HepG2 (cell line): ENCODE results near the gene CHMP1A. TPM values are rescaled to one million over a fixed set of nuclear protein-coding genes. Genes with fewer than 3 reads are reported as not detected.

ENCODE experiments used
- ATAC-seq: fragments of 200-7000 bp; cut with Tn5 transposase; 3 replicates; pipeline ENCODE4 v1.9.1; 2020; ENCODE audit warnings: mild to moderate bottlenecking, moderate library complexity
- BruUV-seq: library from RNA; stranded (reverse); fragments of 400-500 nt; replicated peaks from 2 replicates; lab custom pipeline; 2021; lab: Mats Ljungman, UMichigan
- CTCF ChIA-PET: fragments of 300-600 bp; formaldehyde crosslinking; extraction: SDS; loops from one replicate; lab custom pipeline; 2021; ENCODE audit warnings: low total read pairs, inconsistent platforms, low intra/inter-chr PET ratio; lab: Yijun Ruan, JAX
- POLR2A ChIA-PET: fragments of 350-600 bp; sonication (Branson Sonifier 250); formaldehyde crosslinking; loops from one replicate; lab custom pipeline; 2020; ENCODE audit warnings: antibody characterized with exemption, inconsistent platforms; lab: Yijun Ruan, JAX
- DNase-seq: peaks from one replicate; pipeline ENCODE4 v3.0.0-alpha.2; 2015; ENCODE audit warnings: low spot score
- FAIRE-seq: peaks from 3 replicates; lab custom pipeline; 2011; peaks lifted over from hg19 to GRCh38; lab: Jason Lieb, UNC
- H2AFZ ChIP-seq: one replicate; pipeline ENCODE4 v1.6.1; 2011; ENCODE audit warnings: low read length, inconsistent platforms
- H3K27ac ChIP-seq: fragments of 300-600 bp; 3 replicates; pipeline ENCODE4 v1.8.0; 2011; ENCODE audit warnings: mixed run types, mild to moderate bottlenecking, mixed read lengths, low read length, inconsistent platforms; ENCODE audit not compliant: insufficient read depth; ENCODE audit errors: extremely low read length
- H3K27me3 ChIP-seq, 2 experiments: fragments of 200-600 bp in 1 of 2; 2 replicates in 1 of 2; 3 replicates in 1 of 2; pipeline versions ENCODE4 v1.6.0 to v1.8.0; 2011; ENCODE audit warnings: low read length in 2 of 2, mild to moderate bottlenecking in 2 of 2, moderate library complexity in 2 of 2, inconsistent platforms in 1 of 2; ENCODE audit not compliant: insufficient read depth in 2 of 2, control insufficient read depth in 1 of 2
- H3K36me3 ChIP-seq, 2 experiments: fragments of 200-600 bp in 1 of 2; replicated peaks in 1 of 2; 2 replicates in 1 of 2; 3 replicates in 1 of 2; pipeline versions ENCODE4 v1.5.1 to v1.8.0; 2011; ENCODE audit warnings: low read length in 2 of 2, inconsistent platforms in 1 of 2; ENCODE audit not compliant: insufficient read depth in 2 of 2, control insufficient read depth in 1 of 2
- H3K4me1 ChIP-seq: 2 replicates; pipeline ENCODE4 v1.5.1; 2012; ENCODE audit warnings: low read length, inconsistent platforms; ENCODE audit not compliant: insufficient read depth
- H3K4me2 ChIP-seq: 2 replicates; pipeline ENCODE4 v1.6.0; 2011; ENCODE audit warnings: low read depth, low read length, inconsistent platforms
- H3K4me3 ChIP-seq, 3 experiments: fragments of 200-600 bp in 1 of 3; sonication (generic), shearing (Covaris generic) in 1 of 3; replicated peaks in 1 of 3; 2 replicates each; pipeline ENCODE4 v1.5.1; 2011 to 2016; ENCODE audit warnings: low read length in 3 of 3, inconsistent platforms in 2 of 3, low read depth in 2 of 3, mild to moderate bottlenecking in 2 of 3, control low read depth in 1 of 3, mixed read lengths in 1 of 3; ENCODE audit not compliant: insufficient read depth in 1 of 3
- H3K79me2 ChIP-seq: one replicate; pipeline ENCODE4 v1.6.1; 2011; ENCODE audit warnings: low read length, inconsistent platforms; ENCODE audit not compliant: insufficient read depth
- H3K9ac ChIP-seq: 2 replicates; pipeline ENCODE4 v1.6.0; 2011; ENCODE audit warnings: mild to moderate bottlenecking, low read depth, low read length, inconsistent platforms; ENCODE audit not compliant: insufficient read depth
- H3K9me3 ChIP-seq: 2 replicates; pipeline ENCODE4 v1.5.1; 2012; ENCODE audit warnings: mild to moderate bottlenecking, low read length
- H4K20me1 ChIP-seq: 2 replicates; pipeline ENCODE4 v1.6.0; 2011; ENCODE audit warnings: inconsistent platforms, mild to moderate bottlenecking, low read length, moderate library complexity; ENCODE audit not compliant: insufficient read depth
- EP300 ChIP-seq, 3 experiments: sonication (generic) in 1 of 3; formaldehyde crosslinking in 1 of 3; IDR thresholded peaks; 2 replicates each; pipeline versions ENCODE4 v1.5.1 to v1.6.1; 2011 to 2020; ENCODE audit warnings: low read depth in 2 of 3, low read length in 2 of 3, borderline replicate concordance in 1 of 3, improper control_type of control experiment in 1 of 3, mild to moderate bottlenecking in 1 of 3, missing genetic modification reagents in 1 of 3, moderate library complexity in 1 of 3
- ESRRA ChIP-seq: sonication (generic); formaldehyde crosslinking; IDR thresholded peaks from 2 replicates; pipeline ENCODE4 v1.5.1; 2020; ENCODE audit warnings: mild to moderate bottlenecking, low read depth, missing genetic modification reagents
- HNRNPUL1 ChIP-seq: fragments of 200-400 bp; formaldehyde crosslinking; IDR thresholded peaks from 2 replicates; pipeline ENCODE4 v1.6.1; 2017; ENCODE audit warnings: low read depth, mild to moderate bottlenecking, low read length, moderate library complexity
- PAX8 ChIP-seq: sonication (generic); formaldehyde crosslinking; IDR thresholded peaks from 2 replicates; pipeline ENCODE4 v1.8.0; 2022; ENCODE audit warnings: mild to moderate bottlenecking, missing genetic modification reagents, borderline replicate concordance
- PHF5A ChIP-seq: IDR thresholded peaks from one replicate; pipeline ENCODE4 v1.6.1; 2018; ENCODE audit warnings: low read depth, missing genetic modification reagents; ENCODE audit not compliant: unreplicated experiment
- PTBP1 ChIP-seq: fragments of 200-400 bp; formaldehyde crosslinking; IDR thresholded peaks from 2 replicates; pipeline ENCODE4 v1.6.1; 2018; ENCODE audit warnings: low read length, low read depth; ENCODE audit not compliant: poor library complexity, severe bottlenecking
- SRF ChIP-seq: IDR thresholded peaks from 2 replicates; pipeline ENCODE4 v1.6.1; 2011; ENCODE audit warnings: mild to moderate bottlenecking, low read depth, low read length, moderate library complexity
- TOE1 ChIP-seq: sonication (generic); formaldehyde crosslinking; IDR thresholded peaks from 2 replicates; pipeline ENCODE4 v1.4.0; 2020; ENCODE audit warnings: mild to moderate bottlenecking, missing genetic modification reagents
- ZNF343 ChIP-seq: sonication (generic); formaldehyde crosslinking; IDR thresholded peaks from 2 replicates; pipeline ENCODE4 v1.4.0; 2020; ENCODE audit warnings: mild to moderate bottlenecking, missing genetic modification reagents
- ZNF768 ChIP-seq: sonication (generic); formaldehyde crosslinking; IDR thresholded peaks from 2 replicates; pipeline ENCODE4 v1.4.0; 2020; ENCODE audit warnings: missing genetic modification reagents
- WGBS: methylation state at CpG from one replicate; pipeline ENCODE4 v1.1.6; 2017; ENCODE audit warnings: low lambda C conversion rate; 5-methylcytosine and 5-hydroxymethylcytosine counted together
- in situ Hi-C: cut with HindIII; loops from 2 replicates; pipeline ENCODE4 v1.10.0; 2017; ENCODE audit warnings: low pct_unique_long_range_greater_than_20kb; ENCODE audit not compliant: extremely low pct_ligation_motif_present
- intact Hi-C: fragments of 100-400 bp; cut with micrococcal nuclease; formaldehyde crosslinking; loops from one replicate; pipeline ENCODE4 v1.10.0; 2022; ENCODE audit not compliant: unreplicated experiment
- polyA plus RNA-seq, 8 experiments: library from polyadenylated mRNA; depleted of rRNA in 3 of 8; stranded (reverse) in 7 of 8; unstranded in 1 of 8; fragments of >200 nt; fragmentation: Illumina TruSeq in 4 of 8; extraction: Trizol in 4 of 8; gene quantifications; 2 replicates each; pipeline versions ENCODE4 v1.2.1 to v1.2.3, GENCODE V29; 2011 to 2016; ENCODE audit warnings: low read depth in 4 of 8, missing spikeins in 1 of 8, mixed read lengths in 1 of 8; ENCODE audit not compliant: insufficient read depth in 1 of 8
- total RNA-seq, 5 experiments: library from RNA; depleted of rRNA; stranded (reverse); fragments of >200 nt; fragmentation: Illumina TruSeq; extraction: Trizol; gene quantifications; 2 replicates each; pipeline ENCODE4 v1.2.3, GENCODE V29; 2016; ENCODE audit warnings: low read depth in 1 of 5
- TF ChIP-seq, protein P1 (sequence below): IDR thresholded peaks from 2 replicates; pipeline ENCODE4 v1.6.1; 2016; ENCODE audit warnings: control low read depth
- TF ChIP-seq, protein P2 (sequence below): sonication (generic); formaldehyde crosslinking; IDR thresholded peaks from 2 replicates; pipeline ENCODE4 v1.5.0; 2020; ENCODE audit warnings: missing genetic modification reagents, mild to moderate bottlenecking, borderline replicate concordance
- TF ChIP-seq, protein P3 (sequence below): IDR thresholded peaks from 2 replicates; pipeline ENCODE4 v1.6.1; 2012; ENCODE audit warnings: low read depth, low read length, improper control_type of control experiment
- TF ChIP-seq, protein P4 (sequence below): sonication (generic); formaldehyde crosslinking; IDR thresholded peaks from 2 replicates; pipeline ENCODE4 v1.4.0; 2020; ENCODE audit warnings: missing genetic modification reagents, mild to moderate bottlenecking, borderline replicate concordance

The CHMP1A gene
- total and polyA plus RNA-seq, 2 of the 13 experiments (the other 11 are each of a cell fraction or from before 2014, with no cell fraction given), result 69.4 to 73.3 TPM

DNA sequence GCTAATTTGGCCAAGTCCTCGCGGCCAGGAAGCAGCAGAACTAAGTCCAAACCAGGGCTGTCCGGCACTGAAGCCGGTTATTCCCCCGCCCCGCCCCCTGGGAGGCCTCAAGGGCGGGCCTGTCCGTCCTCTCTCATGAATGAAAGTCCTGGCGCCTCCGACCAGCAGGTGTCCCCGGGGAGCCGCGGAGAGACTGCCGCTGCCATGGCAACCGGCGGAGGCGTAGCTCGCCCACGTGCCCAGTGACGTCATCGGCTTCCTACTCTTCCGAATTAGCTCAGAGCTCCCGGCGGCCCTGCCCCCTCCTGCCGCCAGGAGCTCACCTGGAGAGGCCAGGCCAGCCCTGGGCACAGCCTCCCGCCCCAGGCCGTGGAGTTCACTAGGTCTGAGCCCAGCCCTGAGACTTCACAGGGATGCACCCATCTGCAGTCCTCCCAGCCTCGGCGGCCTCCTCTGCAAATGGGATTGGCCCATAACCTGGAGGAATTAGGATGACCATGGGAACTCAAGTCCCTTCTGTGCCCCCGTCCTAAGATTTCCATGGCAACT is 42.7 kb upstream of the CHMP1A start:
- peaks cover 45% of the 10 kb centered on the region for H3K4me1 ChIP-seq
- POLR2A ChIA-PET, result interaction anchor here (0.8 to 3.0 kb wide), 22 partner anchors 8 to 222 kb away, joined by 3 to 32 read pairs (median 6); partner anchors contain the start of genes CDK10, CHMP1A, FANCA and MC1R
- no peaks in the 10 kb centered on the region for H4K20me1 ChIP-seq
- in situ Hi-C loops, result loop anchor here (5.0 kb wide), 1 partner anchor 43 kb away; the partner anchor contains the start of genes CHMP1A and SPATA33
- H3K27me3 ChIP-seq, result no peaks in the 10 kb centered on the region
- CTCF ChIA-PET, result interaction anchor here (1.2 to 1.4 kb wide), 2 partner anchors 13 to 93 kb away, joined by 3 to 4 read pairs; no protein-coding TSS in a partner anchor
- BruUV-seq, result no TSS peak
- peak overlapping the region; percentile 82 for H3K27ac ChIP-seq
- H3K79me2 ChIP-seq, result peaks cover 2% of the 10 kb centered on the region
- DNase-seq, result peak; percentile 99
- H3K9ac ChIP-seq, result peak overlapping the region; percentile 83
- ATAC-seq, result peak; percentile 59
- WGBS, result 3% methylated on average over 9 of the region's 30 CpGs
- H3K36me3 ChIP-seq, result peaks cover 5 to 14% of the 10 kb centered on the region in 2 experiments; a peak in 2 of 5 replicates
- no peaks in the 10 kb centered on the region for H3K9me3 ChIP-seq
- peak overlapping the region; percentile 99 for H3K4me2 ChIP-seq
- H3K4me3 ChIP-seq, result peak overlapping the region; percentile 71 to 89 (median 84)
- no peak overlapping the region for H2AFZ ChIP-seq
- intact Hi-C loops, result loop anchor here (2.0 to 10.0 kb wide), 4 partner anchors 13 to 217 kb away; partner anchors contain the start of genes CDK10, MC1R and SPIRE2
- FAIRE-seq, result peak; percentile 96
- peak; percentile 74; the same call in 1 of the 2 replicates for TF ChIP-seq ESRRA (CRISPR knock-in tag)
- peak in 1 of 2 experiments; percentile 53; a peak in 1 of 4 replicates for TF ChIP-seq EP300 (IDR thresholded peaks at IDR 0.05; ENCODE audit: low read depth in 2 of 2, low read length in 2 of 2)
- peak; percentile 27; the same call in 1 of the 2 replicates for TF ChIP-seq EP300 (CRISPR knock-in tag; IDR thresholded peaks at IDR 0.05; ENCODE audit: borderline replicate concordance)
- TF ChIP-seq, protein P1, sequence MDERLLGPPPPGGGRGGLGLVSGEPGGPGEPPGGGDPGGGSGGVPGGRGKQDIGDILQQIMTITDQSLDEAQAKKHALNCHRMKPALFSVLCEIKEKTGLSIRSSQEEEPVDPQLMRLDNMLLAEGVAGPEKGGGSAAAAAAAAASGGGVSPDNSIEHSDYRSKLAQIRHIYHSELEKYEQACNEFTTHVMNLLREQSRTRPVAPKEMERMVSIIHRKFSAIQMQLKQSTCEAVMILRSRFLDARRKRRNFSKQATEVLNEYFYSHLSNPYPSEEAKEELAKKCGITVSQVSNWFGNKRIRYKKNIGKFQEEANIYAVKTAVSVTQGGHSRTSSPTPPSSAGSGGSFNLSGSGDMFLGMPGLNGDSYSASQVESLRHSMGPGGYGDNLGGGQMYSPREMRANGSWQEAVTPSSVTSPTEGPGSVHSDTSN (CRISPR knock-in tag), result peak; percentile 11; the same call in 1 of the 2 replicates
- TF ChIP-seq PTBP1, result peak; percentile 40
- TF ChIP-seq, protein P2, sequence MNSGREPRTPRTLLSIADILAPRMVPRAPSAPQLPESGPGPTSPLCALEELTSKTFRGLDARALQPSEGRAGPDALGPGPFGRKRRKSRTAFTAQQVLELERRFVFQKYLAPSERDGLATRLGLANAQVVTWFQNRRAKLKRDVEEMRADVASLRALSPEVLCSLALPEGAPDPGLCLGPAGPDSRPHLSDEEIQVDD (CRISPR knock-in tag), result no peak
- no peak for TF ChIP-seq PHF5A (CRISPR knock-in tag)
- TF ChIP-seq TOE1 (CRISPR knock-in tag), result no peak
- TF ChIP-seq, protein P3, sequence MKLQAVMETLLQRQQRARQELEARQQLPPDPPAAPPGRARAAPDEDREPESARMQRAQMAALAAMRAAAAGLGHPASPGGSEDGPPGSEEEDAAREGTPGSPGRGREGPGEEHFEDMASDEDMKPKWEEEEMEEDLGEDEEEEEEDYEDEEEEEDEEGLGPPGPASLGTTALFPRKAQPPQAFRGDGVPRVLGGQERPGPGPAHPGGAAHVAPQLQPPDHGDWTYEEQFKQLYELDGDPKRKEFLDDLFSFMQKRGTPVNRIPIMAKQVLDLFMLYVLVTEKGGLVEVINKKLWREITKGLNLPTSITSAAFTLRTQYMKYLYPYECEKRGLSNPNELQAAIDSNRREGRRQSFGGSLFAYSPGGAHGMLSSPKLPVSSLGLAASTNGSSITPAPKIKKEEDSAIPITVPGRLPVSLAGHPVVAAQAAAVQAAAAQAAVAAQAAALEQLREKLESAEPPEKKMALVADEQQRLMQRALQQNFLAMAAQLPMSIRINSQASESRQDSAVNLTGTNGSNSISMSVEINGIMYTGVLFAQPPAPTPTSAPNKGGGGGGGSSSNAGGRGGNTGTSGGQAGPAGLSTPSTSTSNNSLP, result peak; percentile 45; the same call in 1 of the 2 replicates
- 0 out of 2 replicates have a peak, but pooled peaks have one; percentile 8 for TF ChIP-seq PAX8 (CRISPR knock-in tag)
- TF ChIP-seq ZNF343, result peak; percentile 80; the same call in 1 of the 2 replicates
- TF ChIP-seq, protein P4, sequence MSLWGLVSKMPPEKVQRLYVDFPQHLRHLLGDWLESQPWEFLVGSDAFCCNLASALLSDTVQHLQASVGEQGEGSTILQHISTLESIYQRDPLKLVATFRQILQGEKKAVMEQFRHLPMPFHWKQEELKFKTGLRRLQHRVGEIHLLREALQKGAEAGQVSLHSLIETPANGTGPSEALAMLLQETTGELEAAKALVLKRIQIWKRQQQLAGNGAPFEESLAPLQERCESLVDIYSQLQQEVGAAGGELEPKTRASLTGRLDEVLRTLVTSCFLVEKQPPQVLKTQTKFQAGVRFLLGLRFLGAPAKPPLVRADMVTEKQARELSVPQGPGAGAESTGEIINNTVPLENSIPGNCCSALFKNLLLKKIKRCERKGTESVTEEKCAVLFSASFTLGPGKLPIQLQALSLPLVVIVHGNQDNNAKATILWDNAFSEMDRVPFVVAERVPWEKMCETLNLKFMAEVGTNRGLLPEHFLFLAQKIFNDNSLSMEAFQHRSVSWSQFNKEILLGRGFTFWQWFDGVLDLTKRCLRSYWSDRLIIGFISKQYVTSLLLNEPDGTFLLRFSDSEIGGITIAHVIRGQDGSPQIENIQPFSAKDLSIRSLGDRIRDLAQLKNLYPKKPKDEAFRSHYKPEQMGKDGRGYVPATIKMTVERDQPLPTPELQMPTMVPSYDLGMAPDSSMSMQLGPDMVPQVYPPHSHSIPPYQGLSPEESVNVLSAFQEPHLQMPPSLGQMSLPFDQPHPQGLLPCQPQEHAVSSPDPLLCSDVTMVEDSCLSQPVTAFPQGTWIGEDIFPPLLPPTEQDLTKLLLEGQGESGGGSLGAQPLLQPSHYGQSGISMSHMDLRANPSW (CRISPR knock-in tag), result peak; percentile 99
- peak; percentile 13; the same call in 1 of the 2 replicates for TF ChIP-seq SRF
- TF ChIP-seq ZNF768 (CRISPR knock-in tag), result no peak
- no peak for TF ChIP-seq HNRNPUL1
